Measurements from ENCODE around the gene WBP1L.
A peak's percentile ranks its signal among the peaks of the same experiment; 100 is the strongest.
"Not testable (repeated sequence)": the region's sequence is repeated elsewhere in the genome, so short reads cannot be mapped to it uniquely, and the experiment has no call there.

The WBP1L gene

GRCh38 chr10:102726274-102726673 is 17.5 kb upstream of the WBP1L start:
- DNase-seq: no peak

DNA sequence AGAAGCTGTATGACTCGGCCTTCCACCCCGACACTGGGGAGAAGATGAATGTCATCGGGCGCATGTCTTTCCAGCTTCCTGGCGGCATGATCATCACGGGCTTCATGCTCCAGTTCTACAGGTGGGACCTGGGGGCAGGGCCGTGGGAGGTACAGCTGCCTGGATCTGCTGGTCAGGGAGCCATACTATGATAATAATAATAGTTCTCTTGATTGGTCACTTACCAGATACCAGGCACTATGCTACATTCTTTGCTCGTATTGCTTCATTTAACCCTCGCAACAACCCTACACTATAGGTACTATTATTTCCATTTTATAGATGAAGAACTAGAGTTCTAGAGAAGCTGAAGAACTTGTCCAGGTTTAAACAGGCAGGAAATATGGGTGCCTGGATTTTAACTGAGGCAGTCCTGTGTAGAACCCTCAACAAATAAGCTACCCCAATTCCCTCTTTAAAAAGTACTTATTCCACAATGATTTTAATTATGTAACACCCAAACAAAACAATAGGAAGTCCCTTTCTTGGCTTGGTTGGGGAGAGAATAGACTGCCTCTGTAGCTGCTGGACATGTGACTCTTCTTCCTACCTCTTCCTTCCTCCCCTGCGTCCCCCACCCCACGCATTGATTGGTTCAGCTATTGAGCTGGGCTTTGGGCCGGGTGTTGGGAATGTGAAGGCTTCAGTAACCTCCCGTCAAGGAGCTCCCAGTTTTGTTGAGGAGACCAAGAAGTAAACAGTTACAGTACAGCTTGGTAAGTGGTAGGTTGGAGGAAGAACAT is 16.5 kb upstream of the WBP1L start:
- no peak for DNase-seq

- peak; percentile 93 for DNase-seq
Measured at GRCh38 chr10:102729029-102730026, 14.4 kb upstream of the WBP1L start.

DNA sequence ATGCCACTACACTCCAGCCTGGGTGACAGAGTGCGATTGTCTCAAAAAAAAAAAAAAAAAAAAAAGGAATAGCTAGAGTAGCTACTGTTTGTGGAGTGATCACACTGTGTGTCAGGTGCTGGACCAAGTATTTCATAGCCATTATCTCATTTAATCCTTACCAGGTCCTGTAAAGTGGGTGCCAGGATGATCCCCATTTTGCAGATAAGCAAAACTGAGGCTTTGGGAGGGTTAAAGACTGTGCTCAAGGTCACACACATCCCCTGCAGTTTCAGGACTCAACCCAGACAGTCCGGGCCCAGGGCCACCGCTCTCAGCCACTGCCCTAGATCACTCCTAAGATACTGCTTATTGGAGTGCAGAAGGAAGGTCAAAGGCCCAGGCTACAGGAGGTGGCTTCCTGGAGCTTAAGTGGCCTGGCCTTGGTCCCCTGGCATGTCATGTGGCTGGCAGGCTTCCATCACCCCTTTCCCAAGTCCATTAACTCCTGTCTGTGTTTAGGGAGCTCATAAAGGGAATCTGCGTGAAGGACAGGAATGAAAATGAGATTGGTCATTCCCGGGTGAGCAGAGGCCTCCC is 12.4 kb upstream of the WBP1L start:
- no peak for DNase-seq

DNA sequence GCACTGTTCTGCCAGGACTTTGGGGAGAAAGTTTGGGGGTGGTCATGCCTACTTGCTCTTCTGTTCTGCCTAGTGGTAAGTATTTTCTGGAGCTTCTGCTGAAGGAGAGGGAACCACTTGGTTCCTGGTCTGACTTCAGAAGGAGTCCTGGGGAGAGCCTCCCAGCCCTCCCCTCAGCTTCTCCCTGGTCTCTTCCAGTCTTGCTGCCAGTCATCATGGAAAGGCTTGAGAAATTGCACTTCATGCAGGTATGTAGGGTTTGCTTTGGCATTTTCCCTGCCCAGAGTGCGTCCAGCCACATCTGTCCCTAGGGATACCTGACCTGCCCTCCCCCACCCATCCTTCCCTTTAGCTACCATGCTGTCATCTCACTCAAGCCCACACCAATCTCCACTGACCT is 11.1 kb upstream of the WBP1L start:
- DNase-seq: no peak

DNA sequence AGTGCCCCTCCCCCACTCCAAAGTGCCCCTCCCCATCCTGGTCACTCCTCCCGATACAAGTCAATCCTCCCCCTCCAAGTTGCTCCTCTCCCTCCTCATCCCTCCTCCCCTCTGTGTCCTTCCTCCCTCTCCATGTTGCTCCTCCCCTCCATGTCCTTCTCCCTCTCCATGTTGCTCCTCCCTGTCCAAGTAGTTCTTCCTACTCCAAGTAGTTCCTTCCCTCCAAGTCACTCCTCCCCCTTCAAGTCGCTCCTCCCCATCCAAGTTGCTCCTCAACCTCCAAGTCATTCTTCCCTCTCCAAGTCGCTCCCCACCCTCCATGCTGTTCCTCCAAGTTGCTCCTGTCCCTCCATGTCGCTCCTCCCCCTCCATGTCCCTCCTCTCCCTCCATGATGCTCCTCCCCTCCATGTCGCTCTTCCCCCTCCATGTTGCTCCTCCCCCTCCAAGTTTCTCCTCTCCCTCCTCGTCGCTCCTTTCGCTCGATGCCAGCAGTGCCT is 8.6 kb upstream of the WBP1L start:
- DNase-seq: no peak

DNA sequence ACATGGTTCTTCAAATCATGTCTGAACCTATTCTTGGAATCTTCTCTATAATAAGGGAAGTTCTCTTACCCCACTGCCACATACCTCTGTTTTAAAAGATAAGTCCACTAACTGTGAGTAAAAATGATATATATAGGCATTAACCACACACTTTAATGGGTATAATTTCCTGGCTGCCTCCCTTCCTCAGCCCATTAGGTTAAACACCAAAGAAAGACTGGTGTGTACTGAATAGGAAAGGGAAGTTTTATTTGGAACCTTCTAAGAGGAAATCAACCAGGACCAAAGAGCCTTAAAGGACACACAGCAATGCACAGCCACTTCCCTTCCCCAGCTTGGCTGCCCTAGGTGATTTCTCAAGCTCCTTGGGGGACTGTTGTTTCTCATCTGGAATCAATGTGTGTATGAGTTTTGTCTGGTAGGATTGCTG is 5.0 kb upstream of the WBP1L start:
- peak; percentile 89 for DNase-seq

GRCh38 chr10:102740229-102740628 is 3.5 kb upstream of the WBP1L start:
- no peak for DNase-seq

DNA sequence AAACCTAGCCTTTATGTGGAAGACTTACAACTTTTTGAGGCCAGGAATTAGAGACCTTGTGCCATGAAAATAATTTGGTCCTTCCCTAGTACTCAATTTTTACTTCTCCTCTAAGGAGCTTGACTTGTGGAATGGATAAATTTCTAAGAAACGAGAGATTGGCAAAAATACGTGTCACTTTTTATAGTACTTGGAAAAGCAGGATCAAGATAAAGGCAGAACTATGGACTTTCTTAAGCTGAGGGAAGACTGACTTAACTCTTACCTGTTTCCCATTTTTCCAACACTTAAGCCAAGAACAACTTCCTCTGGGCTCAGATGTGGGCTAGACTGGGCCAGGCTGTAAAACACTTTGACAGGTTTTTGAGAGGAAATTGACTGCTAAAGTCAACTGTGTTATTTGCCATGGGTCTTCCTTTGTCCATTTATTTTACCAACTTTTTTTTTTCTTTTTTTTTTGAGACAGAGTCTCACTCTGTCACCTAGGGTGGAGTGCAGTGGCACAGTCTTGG is 2.0 kb upstream of the WBP1L start:
- DNase-seq: no peak

DNA sequence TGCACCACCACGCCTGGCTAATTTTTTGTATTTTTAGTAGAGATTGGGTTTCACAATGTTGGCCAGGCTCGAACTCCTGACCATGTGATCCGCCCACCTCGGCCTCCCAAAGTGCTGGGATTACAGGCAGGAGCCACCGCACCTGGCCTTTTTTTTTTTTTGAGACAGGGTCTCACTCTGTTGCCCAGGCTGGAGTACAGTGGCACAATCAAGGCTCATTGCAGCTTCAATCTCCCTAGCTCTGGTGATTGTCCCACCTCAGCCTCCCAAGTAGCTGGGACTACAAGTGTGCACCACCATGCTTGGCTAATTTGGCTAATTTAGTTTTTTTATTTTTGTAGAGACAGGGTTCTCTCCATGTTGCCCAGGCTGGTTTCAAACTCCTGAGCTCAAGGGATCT is 1.4 kb upstream of the WBP1L start:
- DNase-seq: not testable (repeated sequence)

DNA sequence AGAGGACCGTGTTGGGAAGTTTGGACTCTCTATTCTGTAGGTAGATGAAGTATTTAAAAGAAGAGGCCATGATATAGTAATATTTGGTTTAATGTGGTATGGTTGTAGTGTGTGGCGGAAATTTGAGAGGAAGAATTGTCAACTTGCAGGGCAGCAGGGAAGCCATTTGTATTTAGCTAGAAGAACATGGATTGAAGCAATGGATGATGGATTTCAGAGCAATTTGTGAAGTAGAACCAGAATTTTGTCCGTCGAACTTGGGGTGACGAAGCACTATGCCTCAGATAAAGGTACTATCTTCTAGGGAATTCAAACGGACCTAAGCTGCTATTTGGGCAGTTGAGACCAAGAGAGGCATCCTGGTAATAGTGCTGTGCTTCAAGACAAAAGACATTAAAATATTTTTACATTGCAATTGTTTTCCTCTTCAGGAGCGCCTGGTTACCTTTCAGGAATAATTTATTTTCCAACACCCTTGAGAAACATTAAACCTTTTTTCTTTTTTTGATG is 615 bp upstream of the WBP1L start:
- no peak for DNase-seq

DNA sequence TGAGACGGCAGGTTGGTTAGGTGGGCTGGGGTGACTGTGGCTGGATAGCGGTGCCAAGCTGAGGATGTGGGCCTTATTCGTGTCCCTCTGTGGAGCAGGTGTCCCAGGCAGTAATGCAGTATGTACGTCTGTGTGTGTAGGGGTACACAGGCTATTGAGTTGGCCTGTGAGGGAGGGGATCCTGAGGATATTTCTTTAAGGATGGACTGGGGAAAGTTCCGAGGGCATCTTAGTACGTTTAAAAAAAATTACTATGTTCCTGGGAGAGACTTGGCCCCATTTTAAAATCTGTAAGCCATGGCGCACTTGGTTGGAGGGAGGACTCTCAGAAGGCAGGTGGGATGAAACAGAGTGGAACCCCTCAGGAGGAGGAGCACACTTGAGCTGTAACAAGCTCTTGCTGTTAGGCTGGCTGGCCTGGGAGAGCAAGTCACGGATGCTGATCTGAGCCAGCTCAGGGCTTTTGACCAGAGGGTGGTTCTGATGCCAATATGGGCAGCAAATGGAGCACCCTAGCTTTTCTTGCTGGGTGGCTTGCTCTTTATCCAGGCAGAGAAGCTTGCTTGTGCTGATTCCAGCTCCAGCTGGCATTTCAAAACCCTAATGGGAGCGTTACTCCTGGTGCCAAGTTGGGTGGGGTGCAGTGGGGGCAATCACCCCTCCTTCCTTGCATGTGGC is 765 bp downstream of the WBP1L start:
- peak; percentile 54 for DNase-seq

GRCh38 chr10:102745157-102745556 is 1.4 kb downstream of the WBP1L start:
- DNase-seq: no peak

DNA sequence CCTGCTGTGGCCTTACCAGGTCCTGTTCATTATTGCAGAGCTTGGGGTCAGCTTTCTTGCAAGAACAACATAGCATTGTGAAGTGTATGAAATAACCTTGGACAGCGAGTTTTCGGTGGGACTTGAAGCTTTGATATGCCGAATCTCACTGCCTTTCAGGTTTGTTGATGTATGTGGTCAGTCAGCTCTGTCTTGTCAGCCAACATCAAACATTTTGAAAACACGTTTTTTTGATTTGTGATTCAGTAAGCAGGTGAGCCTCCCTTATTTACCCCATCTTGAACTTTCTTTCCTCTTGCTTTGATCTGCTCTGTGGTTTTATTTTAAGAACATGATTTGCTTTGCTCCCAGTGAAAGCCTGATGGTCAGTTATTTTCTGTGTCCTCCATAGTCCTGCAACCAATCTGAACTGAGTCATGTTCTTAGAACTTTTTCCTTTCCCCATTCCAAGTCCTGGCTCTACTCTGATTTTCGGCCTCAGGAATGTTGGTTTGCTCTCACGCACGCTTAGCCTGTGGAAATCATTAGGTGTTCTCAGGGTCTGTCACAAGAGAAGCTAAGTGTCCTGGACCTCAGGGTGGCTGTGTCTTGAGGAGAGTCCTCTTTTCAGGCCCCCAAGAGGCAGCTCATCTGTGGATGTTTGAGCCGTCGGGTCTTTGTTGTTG is 8.7 kb downstream of the WBP1L start:
- DNase-seq: no peak

- DNase-seq: peak; percentile 86
Measured at GRCh38 chr10:102752934-102753664, 9.4 kb downstream of the WBP1L start.

- DNase-seq: no peak
Measured at GRCh38 chr10:102753718-102754117, 10.0 kb downstream of the WBP1L start.

- DNase-seq: no peak
Measured at GRCh38 chr10:102757323-102757722, 13.6 kb downstream of the WBP1L start.

DNA sequence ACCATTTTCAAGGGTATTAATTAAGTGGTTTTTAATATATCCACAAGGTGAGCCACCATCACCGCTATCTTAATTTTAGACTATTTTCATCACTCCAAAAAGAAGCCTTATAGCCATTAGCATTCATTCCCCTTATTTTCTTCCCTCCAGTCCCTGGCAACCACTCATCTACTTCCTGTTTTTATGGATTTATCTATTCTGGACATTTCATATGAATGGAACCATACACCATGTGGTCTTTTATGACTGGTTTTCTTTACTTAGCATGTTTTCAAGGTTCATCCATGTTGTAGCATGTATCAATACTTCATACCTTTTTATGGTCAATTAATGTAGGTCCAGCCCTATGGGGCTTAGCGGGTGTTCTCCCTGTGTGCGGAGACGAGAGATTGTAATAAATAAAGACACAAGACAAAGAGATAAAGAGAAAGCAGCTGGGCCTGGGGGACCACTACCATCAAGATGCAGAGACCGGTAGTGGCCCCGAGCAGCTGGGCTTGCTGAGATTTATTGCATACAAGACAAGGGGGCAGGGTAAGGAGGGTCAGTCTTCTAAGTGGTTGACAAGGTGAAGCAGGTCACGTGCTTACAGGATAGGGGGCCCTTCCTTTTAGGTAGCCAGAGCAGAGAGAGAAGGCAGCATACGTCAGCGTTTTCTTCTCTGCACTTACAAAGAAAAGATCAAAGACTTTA is 14.6 kb downstream of the WBP1L start:
- peak; percentile 62 for DNase-seq

DNA sequence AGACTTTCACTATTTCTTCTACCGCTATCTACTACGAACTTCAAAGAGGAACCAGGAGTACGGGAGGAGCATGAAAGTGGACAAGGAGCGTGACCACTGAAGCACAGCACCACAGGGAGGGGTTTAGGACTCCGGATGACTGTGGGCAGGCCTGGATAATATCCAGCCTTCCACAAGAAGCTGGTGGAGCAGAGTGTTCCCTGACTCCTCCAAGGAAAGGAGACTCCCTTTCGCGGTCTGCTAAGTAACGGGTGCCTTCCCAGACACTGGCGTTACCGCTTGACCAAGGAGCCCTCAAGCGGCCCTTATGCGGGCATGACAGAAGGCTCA is 15.2 kb downstream of the WBP1L start:
- not testable (repeated sequence) for DNase-seq

- no peak for DNase-seq
Measured at GRCh38 chr10:102759497-102760210, 15.9 kb downstream of the WBP1L start.
